ENCODE results near the gene KLHL42.

Gene KLHL42

DNA sequence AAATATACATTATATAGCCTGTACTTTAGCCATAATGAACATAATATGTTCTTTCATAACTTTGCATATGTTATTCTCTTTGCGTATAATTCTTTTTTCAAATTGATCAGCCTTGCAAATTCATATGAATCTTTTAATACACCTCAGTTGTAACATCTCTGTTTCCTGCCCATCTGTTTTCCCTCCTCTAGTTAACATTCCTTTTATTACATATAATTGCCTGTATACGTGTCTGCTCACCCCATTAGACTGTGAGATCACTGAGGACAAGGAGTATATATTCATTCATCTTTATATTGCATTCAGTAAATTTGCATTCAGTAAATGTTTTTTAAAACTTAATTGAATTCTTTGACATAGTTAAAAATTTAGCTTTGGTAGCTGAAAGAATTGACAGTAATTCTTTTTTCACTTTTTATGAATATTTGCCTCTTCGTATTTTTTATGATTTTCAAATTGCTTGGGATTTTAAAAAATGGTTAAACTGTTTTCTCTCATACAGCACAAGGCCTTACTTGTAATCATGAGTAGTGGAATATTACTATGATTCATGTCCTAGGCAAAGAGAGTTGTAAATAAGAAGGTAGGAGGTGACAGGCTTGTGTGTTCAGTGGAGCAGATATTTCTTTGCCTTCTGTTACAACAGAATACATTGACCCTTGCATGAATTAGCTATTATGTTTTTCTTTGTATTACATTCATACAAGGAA lies 32.8 kb upstream of the KLHL42 start:
- TF ChIP-seq, protein P1, sequence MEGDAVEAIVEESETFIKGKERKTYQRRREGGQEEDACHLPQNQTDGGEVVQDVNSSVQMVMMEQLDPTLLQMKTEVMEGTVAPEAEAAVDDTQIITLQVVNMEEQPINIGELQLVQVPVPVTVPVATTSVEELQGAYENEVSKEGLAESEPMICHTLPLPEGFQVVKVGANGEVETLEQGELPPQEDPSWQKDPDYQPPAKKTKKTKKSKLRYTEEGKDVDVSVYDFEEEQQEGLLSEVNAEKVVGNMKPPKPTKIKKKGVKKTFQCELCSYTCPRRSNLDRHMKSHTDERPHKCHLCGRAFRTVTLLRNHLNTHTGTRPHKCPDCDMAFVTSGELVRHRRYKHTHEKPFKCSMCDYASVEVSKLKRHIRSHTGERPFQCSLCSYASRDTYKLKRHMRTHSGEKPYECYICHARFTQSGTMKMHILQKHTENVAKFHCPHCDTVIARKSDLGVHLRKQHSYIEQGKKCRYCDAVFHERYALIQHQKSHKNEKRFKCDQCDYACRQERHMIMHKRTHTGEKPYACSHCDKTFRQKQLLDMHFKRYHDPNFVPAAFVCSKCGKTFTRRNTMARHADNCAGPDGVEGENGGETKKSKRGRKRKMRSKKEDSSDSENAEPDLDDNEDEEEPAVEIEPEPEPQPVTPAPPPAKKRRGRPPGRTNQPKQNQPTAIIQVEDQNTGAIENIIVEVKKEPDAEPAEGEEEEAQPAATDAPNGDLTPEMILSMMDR (conservative IDR thresholded peaks at IDR 0.05; ENCODE audit: low read depth, low read length), result no peak
- peak; percentile 79 for DNase-seq (ENCODE audit: low read depth)
- no peak overlapping the region for H3K4me3 ChIP-seq (ENCODE audit: low read depth, low read length)

GRCh38 chr12:27751386-27752047 lies 28.5 kb upstream of the KLHL42 start:
- TF ChIP-seq, protein P1 (conservative IDR thresholded peaks at IDR 0.05; ENCODE audit: low read depth, low read length), result no peak
- peak; percentile 29 for DNase-seq (ENCODE audit: low read depth)

DNA sequence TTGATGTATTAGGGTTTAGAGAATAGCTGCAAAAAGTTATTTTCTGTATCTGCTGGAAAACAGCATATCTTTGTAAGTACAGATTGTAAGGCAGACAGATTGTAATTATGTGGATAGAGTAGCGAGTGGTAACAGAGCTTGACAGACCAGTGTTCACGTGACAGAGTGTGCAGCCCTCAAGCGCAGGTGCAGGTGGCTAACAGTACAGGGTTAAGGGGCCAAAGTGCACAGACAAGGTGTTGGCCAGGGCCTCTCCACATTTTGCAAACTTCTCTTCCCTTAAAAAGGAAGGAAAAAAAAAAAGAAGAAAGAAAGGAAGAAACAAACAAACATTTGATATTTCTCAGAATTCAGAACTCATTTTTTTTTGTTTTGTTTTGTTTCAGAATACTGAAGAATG lies 25.2 kb upstream of the KLHL42 start:
- no peak overlapping the region for H3K4me3 ChIP-seq (ENCODE audit: low read depth, low read length)
- TF ChIP-seq, protein P1 (conservative IDR thresholded peaks at IDR 0.05; ENCODE audit: low read depth, low read length), result no peak
- no peak for DNase-seq (ENCODE audit: low read depth)

More at GRCh38 chr12:27751386-27752047, 28.5 kb upstream of the KLHL42 start:
- H3K4me3 ChIP-seq (ENCODE audit: low read depth, low read length), result no peak overlapping the region

DNA sequence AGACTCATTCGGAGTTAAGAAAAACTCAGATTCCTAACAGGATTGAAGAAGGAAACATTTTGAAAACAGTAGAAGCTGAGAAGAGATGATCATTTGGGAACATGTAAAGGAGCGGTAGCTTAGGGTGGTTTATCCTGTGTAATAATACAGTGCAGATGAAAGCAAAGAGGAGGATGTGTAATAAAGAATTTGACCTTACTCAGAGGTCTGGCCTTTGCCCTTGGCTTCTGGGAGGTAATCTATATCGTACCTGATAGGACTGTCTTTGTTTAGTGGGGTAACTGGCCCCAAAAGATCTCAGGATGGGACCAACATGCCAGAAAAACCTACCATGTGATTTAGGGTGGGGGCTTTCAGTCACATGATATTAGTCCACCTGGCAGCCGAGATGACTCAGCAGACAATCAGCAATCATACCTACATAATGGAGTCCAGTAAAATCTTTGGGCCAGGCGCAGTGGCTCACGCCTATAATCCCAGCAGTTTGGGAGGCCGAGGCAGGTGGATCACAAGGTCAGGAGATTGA lies 23.3 kb upstream of the KLHL42 start:
- TF ChIP-seq, protein P1 (conservative IDR thresholded peaks at IDR 0.05; ENCODE audit: low read depth, low read length), result no peak
- no peak overlapping the region for H3K4me3 ChIP-seq (ENCODE audit: low read depth, low read length)
- DNase-seq (ENCODE audit: low read depth), result no peak

DNA sequence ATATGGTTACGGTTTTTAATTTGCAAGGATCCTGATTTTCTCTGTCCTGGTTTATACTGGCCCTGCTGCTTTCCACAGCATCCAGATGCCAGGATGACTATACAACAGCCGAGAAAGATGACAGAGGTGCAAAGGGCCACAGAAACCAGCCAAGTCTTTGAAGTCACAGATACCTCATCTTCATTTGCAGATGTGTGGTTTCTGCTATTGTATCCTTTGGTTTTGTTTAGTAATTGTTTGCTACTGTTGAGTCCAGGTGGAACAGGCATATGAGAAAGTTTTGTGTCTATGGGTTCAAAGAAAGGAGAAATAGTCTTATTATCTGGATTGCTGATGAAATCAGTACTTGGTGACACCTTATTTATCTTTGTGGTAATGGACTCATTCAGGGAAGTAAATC lies 17.3 kb upstream of the KLHL42 start:
- TF ChIP-seq, protein P1 (conservative IDR thresholded peaks at IDR 0.05; ENCODE audit: low read depth, low read length), result no peak
- H3K4me3 ChIP-seq (ENCODE audit: low read depth, low read length), result no peak overlapping the region
- no peak for DNase-seq (ENCODE audit: low read depth)

DNA sequence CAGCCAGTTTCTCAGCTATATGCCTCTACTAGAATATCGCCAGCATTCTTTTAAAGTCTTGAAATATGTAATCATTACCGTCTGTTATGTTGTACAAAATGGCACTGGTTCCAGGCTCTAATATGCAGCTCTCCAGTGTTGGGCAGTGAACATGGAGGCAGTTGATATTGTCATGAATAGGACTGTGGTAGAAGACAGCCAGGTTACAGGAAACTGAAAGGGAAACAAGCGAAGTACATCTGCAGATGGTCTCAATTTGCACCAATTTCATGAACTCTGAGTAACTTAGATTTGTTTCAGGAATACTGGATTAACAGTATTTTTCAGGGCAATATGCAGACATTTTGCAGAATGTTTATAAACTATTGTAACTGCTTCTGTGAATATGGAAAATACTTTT lies 13.4 kb upstream of the KLHL42 start:
- TF ChIP-seq, protein P1 (conservative IDR thresholded peaks at IDR 0.05; ENCODE audit: low read depth, low read length), result no peak
- DNase-seq (ENCODE audit: low read depth), result no peak

More for the DNA sequence above, 13.4 kb upstream of the KLHL42 start:
- no peak overlapping the region for H3K4me3 ChIP-seq (ENCODE audit: low read depth, low read length)
